ENCODE measurements around the gene GOLGA6L2.
A peak's percentile ranks its signal among the peaks of the same experiment; 100 is the strongest.
"Not testable (repeated sequence)": the region's sequence is repeated elsewhere in the genome, so short reads cannot be mapped to it uniquely, and the experiment has no call there.

Gene GOLGA6L2

GRCh38 chr15:23447107-23447500, at the start of gene GOLGA6L2:
Gene GOLGA6L2 (minus strand): TSS chr15:23447243. CDS start chr15:23447181, 62 bp downstream.
- peak in 1 of 2 donors; percentile 1 for DNase-seq (ENCODE audit: low read depth in 2 of 2)

- no peak for DNase-seq (ENCODE audit: low read depth in 2 of 2)
These were observed 37.8 kb upstream of the GOLGA6L2 start for GRCh38 chr15:23484870-23485269.

- DNase-seq (ENCODE audit: low read depth in 2 of 2), result no peak
These were observed 36.8 kb upstream of the GOLGA6L2 start for GRCh38 chr15:23483821-23484299.

- no peak for DNase-seq (ENCODE audit: low read depth in 2 of 2)
These were observed 35.9 kb upstream of the GOLGA6L2 start for GRCh38 chr15:23482764-23483489.

- DNase-seq (ENCODE audit: low read depth in 2 of 2), result no peak
These were observed 35.2 kb upstream of the GOLGA6L2 start for GRCh38 chr15:23482228-23482627.

GRCh38 chr15:23477920-23478319, 30.9 kb upstream of the GOLGA6L2 start:
- DNase-seq (ENCODE audit: low read depth in 2 of 2), result no peak

GRCh38 chr15:23472678-23473077, 25.6 kb upstream of the GOLGA6L2 start:
- DNase-seq (ENCODE audit: low read depth in 2 of 2), result no peak

- no peak for DNase-seq (ENCODE audit: low read depth in 2 of 2)
These were observed 25.0 kb upstream of the GOLGA6L2 start for GRCh38 chr15:23472033-23472432.

GRCh38 chr15:23467110-23467600, 20.1 kb upstream of the GOLGA6L2 start:
- no peak for DNase-seq (ENCODE audit: low read depth in 2 of 2)

- no peak for DNase-seq (ENCODE audit: low read depth in 2 of 2)
These were observed 10.8 kb upstream of the GOLGA6L2 start for GRCh38 chr15:23457890-23458289.

- no peak for DNase-seq (ENCODE audit: low read depth in 2 of 2)
These were observed 582 bp downstream of the GOLGA6L2 start for GRCh38 chr15:23446215-23447106.

GRCh38 chr15:23444269-23444668, 2.8 kb downstream of the GOLGA6L2 start:
- DNase-seq (ENCODE audit: low read depth in 2 of 2), result no peak

- DNase-seq (ENCODE audit: low read depth in 2 of 2), result no peak
These were observed 5.8 kb downstream of the GOLGA6L2 start for GRCh38 chr15:23441204-23441603.

GRCh38 chr15:23440596-23440995, 6.4 kb downstream of the GOLGA6L2 start:
- no peak for DNase-seq (ENCODE audit: low read depth in 2 of 2)

GRCh38 chr15:23439513-23439912, 7.5 kb downstream of the GOLGA6L2 start:
- DNase-seq (ENCODE audit: low read depth in 2 of 2), result no peak

- DNase-seq (ENCODE audit: low read depth in 2 of 2), result no peak
These were observed 8.1 kb downstream of the GOLGA6L2 start for GRCh38 chr15:23438816-23439466.

- DNase-seq (ENCODE audit: low read depth in 2 of 2), result no peak
These were observed 9.4 kb downstream of the GOLGA6L2 start for GRCh38 chr15:23437673-23438072.

GRCh38 chr15:23437146-23437545, 9.9 kb downstream of the GOLGA6L2 start:
- no peak for DNase-seq (ENCODE audit: low read depth in 2 of 2)

- DNase-seq (ENCODE audit: low read depth in 2 of 2), result no peak
These were observed 10.6 kb downstream of the GOLGA6L2 start for GRCh38 chr15:23436421-23436820.

- not testable (repeated sequence) for DNase-seq (ENCODE audit: low read depth in 2 of 2)
These were observed 12.3 kb downstream of the GOLGA6L2 start for GRCh38 chr15:23434699-23435098.

GRCh38 chr15:23425327-23425726, 21.7 kb downstream of the GOLGA6L2 start:
- not testable (repeated sequence) for DNase-seq (ENCODE audit: low read depth in 2 of 2)
